GM12891 (cell line): ENCODE measurements around the gene TMEM144.

Experiments
- PAX5 ChIP-seq: IDR thresholded peaks from 2 replicates; pipeline ENCODE4 v1.6.1; 2011; ENCODE audit warnings: low read length, moderate library complexity, mild to moderate bottlenecking; ENCODE audit not compliant: insufficient read depth, severe bottlenecking
- POLR2A ChIP-seq: IDR thresholded peaks from 2 replicates; pipeline ENCODE4 v1.6.1; 2011; ENCODE audit warnings: low read depth, low read length, control low read depth
- POLR2AphosphoS5 ChIP-seq: IDR thresholded peaks from 2 replicates; pipeline ENCODE4 v1.6.1; 2011; ENCODE audit warnings: low read depth, low read length, control low read depth
- POU2F2 ChIP-seq: IDR thresholded peaks from 2 replicates; pipeline ENCODE4 v1.6.1; 2011; ENCODE audit warnings: low read depth, mild to moderate bottlenecking, control low read depth, low read length, moderate library complexity
- SPI1 ChIP-seq: IDR thresholded peaks from 2 replicates; pipeline ENCODE4 v1.6.1; 2011; ENCODE audit warnings: low read depth, low read length, control low read depth
- TAF1 ChIP-seq: IDR thresholded peaks from 2 replicates; pipeline ENCODE4 v1.6.1; 2011; ENCODE audit warnings: low read depth, low read length, control low read depth

DNA sequence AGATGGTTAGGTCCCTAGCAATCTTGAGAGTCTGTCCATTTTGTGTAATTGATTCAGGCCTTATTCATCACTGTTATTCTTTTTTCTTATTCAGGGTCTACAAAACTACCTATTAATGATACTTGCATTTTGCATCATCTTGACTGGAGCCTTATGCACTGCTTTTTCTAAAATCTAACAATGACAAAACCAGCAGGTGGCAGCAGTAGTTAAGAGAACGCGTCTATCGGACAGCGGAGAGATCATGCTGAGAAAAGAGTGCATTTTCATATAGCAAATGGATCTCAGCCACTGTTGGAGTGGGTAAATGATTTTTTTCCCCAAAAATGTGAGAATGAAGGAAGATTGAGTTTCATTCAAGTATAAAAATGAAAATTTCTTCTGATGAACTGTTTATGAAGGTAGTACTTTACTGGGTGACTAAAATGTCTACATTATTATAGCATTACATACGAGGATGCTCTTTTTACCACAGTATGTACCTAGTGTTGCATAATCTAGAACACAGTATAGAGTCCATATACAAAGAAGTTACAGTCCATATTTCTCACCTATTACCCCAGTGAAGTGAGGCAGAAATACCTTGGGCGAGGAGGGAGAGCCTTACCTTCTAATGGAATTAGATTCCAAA lies 43.2 kb downstream of the TMEM144 start:
- TF ChIP-seq POLR2A (no peak), POLR2AphosphoS5 (no peak), PAX5 (no peak), TAF1 (no peak), SPI1 (no peak), POU2F2 (no peak)
